G401 (cell line): Measurements from ENCODE around the gene PLXND1. TPM values are rescaled to one million over a fixed set of nuclear protein-coding genes. Genes with fewer than 3 reads are reported as not detected.

Experiments used
- total RNA-seq: library from RNA; depleted of rRNA; stranded (reverse); fragments of >200 nt; shearing (Covaris generic); gene quantifications from 2 replicates; pipeline ENCODE4 v1.2.3, GENCODE V29; 2014; rRNA removed

Gene PLXND1
- total RNA-seq, 1 experiment from 2014 or later, result 54.7 TPM

Other genes starting within 250 kb of the PLXND1 start
- gene EFCAB12, start 178.0 kb downstream of the PLXND1 start, total RNA-seq, result not detected in 2 replicates
- 14.0 and 18.9 TPM in 2 replicates for gene MBD4, start 166.7 kb downstream of the PLXND1 start, total RNA-seq
- 14.6 and 19.9 TPM in 2 replicates for gene IFT122, start 166.5 kb downstream of the PLXND1 start, total RNA-seq
- gene RHO, start 78.0 kb downstream of the PLXND1 start, total RNA-seq, result not detected in 2 replicates
- not detected in 2 replicates for gene H1-8, start 63.5 kb downstream of the PLXND1 start, total RNA-seq